ENCODE measurements around the gene RFFL.
"Not testable (repeated sequence)": the region's sequence is repeated elsewhere in the genome, so short reads cannot be mapped to it uniquely, and the experiment has no call there.

RFFL gene, protein sequence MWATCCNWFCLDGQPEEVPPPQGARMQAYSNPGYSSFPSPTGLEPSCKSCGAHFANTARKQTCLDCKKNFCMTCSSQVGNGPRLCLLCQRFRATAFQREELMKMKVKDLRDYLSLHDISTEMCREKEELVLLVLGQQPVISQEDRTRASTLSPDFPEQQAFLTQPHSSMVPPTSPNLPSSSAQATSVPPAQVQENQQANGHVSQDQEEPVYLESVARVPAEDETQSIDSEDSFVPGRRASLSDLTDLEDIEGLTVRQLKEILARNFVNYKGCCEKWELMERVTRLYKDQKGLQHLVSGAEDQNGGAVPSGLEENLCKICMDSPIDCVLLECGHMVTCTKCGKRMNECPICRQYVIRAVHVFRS

DNA sequence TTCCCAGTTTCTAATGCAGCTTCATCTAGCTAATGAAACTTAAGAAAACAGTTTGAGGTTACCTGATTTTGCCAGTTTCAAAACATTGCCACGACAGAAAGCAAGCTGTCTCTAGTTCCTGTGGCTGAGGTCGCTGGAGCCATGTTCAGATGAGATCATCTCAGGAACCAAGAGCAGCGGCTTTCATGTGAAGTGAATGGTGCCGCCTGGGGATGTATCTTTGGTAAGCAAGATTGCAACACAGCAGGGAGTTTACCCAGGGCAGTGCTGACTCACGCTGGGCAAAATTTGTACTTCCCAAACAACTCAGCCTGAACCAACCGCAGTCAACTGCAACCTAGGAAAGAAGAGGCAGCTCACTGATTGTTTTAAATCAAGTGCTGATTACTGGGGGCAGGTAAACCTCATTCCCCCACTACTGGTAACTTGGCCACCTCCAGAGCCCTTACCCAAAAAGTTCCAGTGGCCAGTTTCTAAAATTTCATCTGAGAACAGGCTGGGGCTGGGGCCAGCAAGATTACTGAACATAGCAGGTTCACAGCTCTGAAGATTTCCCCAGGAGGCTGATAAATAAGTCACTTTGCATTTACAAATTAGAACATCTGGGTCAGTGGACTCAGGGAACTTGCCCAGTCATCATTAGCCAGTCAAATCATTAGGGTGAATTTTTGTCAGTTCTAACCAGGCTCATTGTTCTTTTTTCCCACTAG, at the start of gene RFFL:
Gene RFFL, minus strand, starts transcription at position 194 of the 710 bp plus-strand sequence. CDS start 37,154 bp downstream, outside the sequence.
- peak; percentile 94 for DNase-seq

DNA sequence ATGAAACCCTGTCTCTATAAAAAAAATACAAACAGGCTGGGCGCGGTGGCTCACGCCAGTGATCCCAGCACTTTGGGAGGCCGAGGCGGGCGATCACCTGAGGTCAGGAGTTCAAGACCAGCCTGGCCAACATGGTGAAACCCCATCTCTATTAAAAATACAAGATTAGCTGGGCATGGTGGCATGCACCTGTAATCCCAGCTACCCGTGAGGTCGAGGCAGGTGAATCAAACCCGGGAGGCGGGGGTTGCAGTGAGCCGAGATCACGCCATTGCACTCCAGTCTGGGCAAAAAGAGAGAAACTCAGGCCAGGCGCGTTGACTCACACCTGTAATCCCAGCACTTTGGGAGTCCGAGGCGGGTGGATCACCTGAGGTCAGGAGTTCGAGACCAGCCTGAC, 47.3 kb upstream of the RFFL start:
- not testable (repeated sequence) for DNase-seq

DNA sequence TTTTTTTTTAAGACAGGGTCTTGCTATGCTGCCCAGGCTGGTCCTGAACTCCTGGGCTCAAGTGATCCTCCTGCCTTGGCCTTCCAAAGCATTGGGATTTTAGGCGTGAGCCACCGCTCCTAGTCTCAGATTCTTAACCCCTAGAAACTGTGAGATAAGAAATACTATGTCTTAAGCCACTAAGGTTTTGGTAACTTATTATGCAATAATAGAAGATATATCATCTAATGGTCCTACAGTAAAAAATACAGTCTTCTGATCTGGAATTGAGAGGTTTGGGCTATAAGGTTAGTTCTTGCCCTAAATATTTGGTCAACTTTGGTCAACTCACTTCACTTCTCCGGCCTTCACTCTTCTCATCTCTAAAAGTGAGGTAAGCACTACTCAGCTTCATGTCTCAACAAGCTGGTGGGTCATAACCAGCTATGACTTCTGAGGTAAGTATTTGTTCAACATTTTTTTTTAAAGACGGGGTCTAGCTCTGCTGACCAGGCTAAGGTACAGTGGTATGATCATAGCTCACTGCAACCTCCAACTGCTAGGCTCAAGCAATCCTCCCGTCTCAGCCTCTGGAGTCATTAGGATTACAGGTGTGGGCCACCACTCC, 41.4 kb upstream of the RFFL start:
- no peak for DNase-seq

DNA sequence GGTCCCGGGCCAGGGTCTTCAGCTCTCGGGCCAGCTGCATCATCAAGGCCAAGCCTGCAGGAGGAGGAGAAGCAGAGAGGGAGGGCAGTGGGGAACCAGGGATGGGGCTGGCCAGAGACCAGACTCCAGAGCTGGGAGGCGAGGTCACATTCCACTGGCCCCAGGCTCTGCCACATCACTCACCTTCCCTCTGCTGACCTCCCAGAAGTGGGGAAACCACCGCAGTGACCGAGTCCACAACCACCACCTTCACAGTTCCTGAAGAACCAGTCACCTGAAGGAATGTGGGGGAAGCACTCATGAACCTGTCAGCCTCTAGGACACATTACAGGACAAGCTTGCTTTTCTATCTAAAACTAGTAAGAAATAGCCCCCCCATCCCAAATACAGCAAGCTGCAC, 39.8 kb upstream of the RFFL start:
- no peak for DNase-seq

DNA sequence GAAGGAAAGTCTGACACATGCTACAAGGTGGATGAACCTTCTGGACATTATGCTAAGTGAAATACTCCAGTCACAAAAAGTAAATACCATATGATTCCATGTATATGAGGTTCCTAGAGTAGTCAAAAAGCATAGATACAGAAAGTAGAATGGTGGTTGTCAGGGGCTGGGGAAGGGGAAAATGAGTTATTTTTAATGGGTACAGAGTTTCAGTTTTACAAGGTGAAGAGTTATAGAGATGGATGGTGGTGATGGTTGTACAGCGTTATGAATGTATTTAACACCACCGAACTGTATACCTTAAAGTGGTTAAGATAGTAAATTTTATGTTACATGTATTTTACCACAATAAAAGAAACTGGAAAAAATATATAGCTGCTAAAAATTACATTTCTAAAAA, 38.2 kb upstream of the RFFL start:
- no peak for DNase-seq

DNA sequence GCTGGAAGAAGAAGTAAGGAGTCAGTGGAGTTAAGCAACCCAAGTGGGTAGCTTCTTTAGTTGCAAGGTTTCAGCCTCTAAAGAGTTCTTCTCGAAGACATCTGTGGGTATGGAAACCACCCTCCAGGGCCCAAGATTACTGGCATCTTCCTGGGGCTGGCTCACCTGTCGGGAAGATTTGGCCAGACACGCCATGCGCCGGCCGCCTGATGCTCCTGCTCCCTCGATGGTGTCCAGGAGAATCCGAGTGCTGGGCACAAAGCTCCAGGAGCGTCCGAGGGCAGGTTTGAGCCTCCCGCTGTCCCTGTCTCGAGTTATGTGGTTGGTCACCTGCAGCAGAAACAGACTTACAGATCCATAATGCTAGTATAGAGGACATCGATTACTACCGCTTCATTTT, 37.5 kb upstream of the RFFL start:
- no peak for DNase-seq

DNA sequence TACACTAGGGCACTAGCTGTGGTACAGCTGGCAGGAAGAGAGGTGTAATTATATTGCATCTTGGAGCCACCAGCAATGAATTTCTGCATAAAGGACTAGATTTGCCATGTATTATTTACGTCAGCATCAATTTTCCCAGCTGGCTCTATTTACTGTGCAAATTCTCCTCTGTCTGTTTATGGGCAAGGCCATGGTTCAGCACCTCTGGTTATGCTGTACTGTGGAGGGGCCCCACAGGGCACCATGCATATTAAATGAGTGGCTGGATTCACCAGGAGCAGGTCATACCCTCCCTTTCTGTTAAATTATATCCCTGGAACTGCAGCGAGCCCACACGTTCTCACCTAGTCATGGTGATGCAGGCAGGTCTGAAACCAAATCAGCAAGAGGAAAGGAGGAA, 36.4 kb upstream of the RFFL start:
- no peak for DNase-seq

DNA sequence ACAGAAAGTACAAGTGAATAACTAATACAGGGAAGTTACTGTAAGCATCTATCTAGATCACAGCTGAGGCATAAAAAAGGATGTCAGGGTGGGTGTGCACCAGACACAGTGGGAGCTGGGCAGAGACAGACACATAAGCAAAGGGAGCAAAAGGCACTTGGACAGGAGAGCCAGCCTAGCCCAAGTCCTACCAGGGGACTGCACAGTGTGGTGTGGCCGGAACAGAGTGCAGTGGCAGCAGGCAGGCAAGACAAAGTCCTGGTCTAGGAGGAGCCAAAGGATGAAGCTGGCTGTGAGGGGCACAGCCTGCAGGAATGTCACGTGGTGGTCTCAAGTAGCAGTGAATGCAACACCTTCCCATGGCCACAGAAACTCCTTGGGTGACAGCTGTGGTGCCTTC, 34.3 kb upstream of the RFFL start:
- DNase-seq: no peak

DNA sequence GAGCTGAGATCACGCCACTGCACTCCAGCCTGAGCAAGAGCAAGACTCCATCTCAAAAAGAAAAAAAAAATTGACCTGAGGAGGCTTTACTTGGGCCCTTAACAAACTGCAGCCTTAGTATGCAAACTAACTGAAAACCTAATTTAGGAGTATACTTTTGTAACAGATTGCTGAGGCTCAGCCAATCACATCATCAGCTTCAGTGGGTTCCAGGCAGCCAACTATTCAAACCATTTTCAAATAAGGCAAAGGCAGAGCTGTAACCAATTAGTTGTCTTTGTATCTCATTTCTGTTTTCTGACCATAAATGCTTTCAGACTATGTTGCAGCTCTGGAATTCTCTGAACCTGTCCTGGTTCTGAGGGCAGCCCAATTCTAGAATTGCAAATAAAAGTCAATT, 32.2 kb upstream of the RFFL start:
- no peak for DNase-seq

DNA sequence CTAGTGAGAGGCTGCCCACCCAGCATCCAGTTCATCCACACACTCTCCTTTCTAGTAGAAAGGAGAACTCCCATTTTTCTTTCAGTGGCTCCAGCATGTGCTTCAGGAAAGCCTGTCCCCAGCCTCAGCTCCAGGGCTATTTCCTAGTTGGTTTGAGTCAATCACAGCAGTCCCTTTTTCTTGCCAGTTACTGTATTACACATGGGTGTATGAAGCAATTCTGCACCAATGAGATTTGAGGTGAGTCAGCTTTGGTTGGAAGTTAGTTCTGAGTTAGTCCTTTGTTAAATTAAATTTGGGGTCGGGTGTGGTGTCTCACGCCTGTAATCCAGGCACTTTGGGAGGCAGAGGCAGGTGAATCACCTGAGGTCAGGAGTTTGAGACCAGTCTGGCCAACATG, 31.4 kb upstream of the RFFL start:
- DNase-seq: no peak

DNA sequence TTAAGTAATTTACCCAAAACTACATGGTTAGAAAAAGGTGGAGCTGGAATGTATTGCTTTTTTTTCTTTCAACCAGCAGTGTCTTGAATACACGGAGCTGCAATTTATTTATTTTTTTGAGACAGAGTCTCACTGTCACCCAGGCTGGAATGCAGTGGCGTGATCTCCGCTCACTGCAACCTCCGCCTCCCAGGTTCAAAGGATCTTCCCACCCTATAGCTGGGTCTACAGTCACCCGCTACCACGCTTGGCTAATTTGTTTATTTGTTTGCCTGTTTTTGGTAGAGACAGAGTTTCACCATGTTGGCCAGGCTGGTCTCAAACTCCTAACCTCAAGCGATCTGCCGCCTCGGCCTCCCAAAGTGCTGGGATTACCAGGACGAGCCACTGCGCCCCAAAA, 27.2 kb upstream of the RFFL start:
- DNase-seq: not testable (repeated sequence)

DNA sequence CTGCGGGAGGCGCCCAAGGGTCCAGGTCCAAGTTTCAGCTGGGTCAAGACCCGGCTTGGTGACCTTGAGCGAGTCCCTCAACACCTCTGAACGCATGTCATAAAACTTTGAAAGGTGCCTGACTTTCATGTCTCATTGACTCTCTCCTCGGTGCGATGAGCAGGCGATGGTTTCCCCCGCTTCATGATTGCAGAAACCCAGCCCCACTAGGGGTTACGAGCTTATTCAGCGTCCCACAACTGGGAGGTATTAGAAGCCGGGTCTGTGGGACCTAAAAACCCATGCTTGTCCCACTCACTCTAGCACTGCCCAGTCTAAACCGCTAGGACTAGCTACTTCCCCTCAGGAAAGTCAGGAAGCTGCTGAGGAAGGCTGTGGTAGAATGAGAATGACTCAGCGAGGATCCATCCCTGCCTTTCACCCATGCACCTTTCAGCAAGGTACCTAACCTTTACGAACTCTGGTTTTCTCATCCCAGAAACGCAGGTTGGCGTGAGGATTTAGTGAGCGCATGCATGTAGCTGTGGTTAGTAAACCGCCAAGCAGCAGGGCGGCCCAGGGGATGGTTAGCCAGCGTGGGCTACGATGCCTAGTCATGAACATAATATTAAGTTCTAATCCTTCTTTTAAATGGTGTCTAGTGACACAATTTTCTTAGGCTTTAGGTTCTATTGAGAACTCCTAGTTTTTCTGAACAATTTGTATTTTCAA, 26.2 kb upstream of the RFFL start:
- peak; percentile 78 for DNase-seq

DNA sequence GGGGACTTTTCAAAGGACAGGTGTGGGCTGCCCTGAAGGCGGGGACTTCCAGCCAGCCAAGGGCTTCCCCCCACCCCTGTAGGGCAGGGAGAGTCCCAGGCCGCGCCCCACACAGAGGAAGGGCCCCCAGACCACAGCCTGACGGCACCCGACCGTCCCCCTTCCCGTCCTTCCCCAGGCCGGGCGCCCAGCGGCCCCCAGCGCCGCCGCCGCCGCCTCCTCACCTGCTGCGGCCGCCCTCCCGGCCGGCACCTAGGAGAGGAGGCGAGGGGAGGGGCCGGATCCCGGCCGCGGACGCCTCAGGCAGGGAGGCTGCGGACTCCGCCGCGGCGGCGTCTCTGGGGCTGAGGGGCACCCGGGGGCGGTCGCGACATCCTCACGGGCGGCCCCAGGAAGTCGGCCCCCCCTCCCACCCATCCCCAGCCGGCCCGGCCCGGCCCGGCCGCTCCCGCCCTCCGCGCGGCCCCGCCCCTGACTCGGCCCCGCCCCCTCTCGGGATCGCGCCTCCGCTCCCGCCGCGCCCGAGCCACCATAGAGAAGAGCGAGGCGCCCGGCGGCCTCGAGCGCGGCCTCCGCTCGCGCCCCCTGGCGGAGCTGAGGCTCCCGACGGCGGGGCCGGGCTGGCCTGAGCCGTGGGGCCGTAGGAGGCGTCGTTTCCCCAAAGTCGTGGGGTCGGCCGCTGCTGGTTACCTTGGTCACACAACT, 25.5 kb upstream of the RFFL start:
- DNase-seq: peak; percentile 97

DNA sequence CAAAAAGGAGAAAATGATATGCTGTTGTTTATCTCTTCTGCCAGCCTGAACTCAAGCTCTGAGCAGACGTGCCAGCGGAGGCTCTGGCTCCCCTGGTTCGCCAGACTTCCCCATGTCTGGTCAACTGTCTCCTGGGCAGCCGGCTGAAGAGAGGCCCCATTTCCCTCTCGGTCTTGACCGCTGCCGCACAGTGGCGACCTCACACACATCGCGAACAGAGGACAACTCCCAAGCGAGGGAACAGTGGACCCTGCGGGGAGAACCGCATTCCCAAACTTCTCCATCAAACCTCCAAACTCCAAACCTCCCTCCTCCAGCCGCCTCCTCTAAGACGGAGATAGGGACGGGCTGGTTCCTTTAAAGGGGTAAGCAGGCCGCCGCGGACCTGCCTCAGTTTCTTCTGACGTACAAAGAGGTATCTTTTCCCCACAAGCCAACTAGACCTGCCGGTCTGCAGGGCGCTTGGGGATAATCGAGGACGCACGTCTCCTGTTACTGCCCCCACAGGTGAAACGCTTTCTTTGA, 24.9 kb upstream of the RFFL start:
- peak; percentile 76 for DNase-seq

DNA sequence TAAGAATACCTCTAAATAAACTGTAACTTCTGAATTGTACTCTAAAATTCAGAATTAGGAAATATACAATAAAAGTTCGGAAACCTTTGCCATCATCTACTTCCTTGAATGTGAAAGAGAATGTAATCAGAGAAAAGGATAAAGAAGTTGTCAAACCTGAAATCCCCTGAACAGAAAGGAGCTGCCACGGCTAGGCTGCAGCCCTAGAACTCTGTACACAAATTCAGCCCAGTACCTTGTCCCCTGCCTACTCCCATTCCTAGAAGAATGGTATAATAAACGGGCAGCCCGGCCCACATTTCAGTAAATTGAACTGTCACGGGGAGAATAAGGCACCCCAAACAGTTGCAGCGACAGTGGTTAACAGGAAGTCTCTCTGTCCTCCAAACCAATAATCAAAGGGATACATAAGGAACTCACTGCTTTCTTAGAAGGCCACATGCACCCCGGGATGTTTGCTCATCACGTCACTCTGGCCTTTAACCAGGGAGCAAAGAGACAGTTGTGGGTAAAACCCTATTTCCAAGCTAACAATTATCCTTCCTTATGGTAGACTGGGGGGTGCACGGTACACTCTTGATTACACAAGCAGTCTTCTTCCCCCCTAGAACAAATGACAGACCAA, 24.3 kb upstream of the RFFL start:
- peak; percentile 73 for DNase-seq

DNA sequence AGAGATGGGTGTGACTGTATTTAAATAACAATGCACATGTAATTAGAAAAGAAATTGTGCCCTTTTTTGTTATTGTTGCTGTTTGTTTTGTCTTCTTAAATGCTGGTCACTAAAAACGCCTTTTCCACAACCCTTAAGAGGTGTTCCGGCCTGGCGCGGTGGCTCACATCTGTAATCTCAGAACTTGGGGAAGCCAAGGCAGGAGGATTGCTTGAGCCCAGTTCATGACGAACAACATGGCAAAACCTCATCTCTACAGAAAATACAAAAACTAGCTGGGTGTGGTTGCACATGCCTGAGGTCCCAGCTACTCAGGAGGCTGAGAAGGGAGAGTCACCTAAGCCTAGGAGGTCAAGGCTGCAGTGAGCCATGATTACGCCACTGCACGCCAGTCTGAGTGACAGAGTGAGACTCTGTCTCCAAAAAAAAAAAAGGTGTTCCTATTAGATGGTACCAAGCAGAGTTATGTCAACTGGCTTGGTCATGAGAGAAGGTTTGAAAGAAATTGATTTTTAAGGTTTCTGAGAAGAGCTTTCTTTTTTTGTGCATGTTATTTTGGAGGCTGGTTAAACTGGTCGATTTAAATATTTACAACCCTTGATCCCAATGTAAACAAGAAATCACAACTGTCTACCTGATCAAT, 23.5 kb upstream of the RFFL start:
- DNase-seq: no peak

DNA sequence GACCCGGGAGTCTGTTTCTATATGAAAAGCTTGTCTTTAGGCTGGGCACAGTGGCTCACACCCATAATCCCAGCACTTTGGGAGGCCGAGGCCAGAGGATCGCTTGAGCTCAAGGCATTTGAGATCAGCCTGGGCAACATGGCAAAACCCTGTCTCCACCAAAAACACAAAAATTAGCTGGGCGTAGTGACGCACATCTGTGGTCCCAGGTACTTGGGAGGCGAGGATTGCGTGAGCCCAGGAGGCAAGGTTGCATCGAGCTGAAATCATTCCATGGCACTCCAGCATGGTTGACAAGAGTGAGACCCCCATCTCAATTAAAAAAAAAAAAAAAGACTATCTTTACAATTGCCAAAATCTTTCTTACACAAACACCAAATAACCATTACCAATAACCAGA, 22.7 kb upstream of the RFFL start:
- no peak for DNase-seq

DNA sequence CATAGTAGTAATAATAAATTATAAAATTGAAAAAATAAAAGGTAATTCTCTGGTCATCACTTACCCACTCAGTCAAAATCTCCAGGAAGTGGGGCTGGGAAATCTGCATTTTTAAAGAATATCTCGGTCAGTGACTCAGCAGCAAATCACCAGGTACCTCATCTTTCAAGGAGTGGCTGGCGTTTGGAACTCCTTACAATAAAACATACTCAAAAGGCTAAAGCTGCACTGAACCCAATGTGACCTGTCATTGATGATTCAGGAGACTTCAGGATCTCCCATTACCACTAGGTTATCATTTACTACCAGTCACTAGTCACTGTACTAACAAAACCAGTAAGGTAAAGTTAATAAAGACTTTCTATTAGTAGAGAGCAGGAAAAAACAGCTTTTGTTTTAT, 21.5 kb upstream of the RFFL start:
- DNase-seq: no peak

DNA sequence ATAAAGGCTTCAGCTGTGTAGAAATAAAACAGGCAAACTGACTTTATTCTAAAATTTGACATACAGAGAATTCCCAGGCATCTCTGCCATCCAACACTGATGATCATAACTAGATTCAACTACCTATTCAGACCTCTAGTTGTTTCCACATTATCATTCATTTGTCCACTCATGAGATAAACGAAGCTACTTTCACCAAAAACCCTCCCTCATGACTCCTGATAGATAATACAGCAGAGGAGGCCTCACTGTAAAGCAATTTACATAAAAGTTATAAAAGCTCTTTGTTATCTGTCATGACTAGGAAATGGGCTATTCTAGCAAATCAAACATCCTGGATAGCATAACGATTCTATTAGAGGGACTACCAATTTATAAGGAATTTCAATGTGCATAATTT, 19.6 kb upstream of the RFFL start:
- DNase-seq: no peak

DNA sequence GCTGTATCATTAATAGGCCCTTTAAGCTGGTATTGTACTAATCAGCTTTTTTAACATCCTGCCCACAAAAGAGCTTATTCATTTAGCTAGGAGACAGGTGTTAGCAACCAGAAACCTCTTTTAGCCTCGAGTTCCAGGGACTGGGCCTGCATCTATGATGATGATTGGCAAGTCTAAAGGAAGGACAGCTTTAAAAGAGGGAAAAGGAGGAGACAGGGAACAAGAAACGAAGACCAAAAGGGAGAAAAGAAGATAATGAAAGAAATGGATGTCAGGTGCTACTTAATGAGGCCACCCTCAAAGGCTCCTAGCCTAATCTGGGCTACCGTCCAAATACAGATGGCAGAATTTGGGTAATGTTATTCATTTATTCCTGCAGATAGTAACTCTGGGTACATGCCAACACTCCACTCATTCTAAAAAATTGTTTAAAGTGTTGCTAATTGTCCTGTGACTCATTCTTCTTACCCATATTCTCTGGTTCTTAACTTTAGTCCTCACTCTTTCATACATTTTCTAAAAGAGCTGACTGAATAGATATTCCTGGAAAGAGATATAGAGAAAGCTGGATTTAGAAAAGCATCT, 18.7 kb upstream of the RFFL start:
- no peak for DNase-seq

DNA sequence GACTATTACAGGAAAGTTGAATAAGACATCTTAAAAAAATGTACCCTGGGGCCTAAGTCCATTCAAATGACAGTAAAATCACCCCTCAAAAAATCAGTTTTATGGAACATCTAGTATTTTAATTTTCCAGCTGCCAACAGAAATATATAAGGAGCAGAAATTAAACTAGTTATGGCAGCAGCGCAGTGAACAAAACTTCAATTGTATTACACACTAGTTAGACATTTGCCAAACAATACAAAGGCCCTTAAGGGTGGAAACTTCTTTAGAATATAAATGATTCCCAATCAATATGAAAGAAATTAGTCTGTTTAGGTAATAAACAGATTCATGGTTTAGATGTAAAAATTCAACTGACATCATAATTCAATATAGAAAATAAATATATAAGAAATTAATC, 18.1 kb upstream of the RFFL start:
- no peak for DNase-seq

Measured in activated effector memory CD4-positive, alpha-beta T cell treated with anti-CD3 and anti-CD28 coated beads, Interleukin-2, amount 50 U/mL, for 16 hours (primary cell).